ENCODE data around the gene CDH4.

The CDH4 gene

DNA sequence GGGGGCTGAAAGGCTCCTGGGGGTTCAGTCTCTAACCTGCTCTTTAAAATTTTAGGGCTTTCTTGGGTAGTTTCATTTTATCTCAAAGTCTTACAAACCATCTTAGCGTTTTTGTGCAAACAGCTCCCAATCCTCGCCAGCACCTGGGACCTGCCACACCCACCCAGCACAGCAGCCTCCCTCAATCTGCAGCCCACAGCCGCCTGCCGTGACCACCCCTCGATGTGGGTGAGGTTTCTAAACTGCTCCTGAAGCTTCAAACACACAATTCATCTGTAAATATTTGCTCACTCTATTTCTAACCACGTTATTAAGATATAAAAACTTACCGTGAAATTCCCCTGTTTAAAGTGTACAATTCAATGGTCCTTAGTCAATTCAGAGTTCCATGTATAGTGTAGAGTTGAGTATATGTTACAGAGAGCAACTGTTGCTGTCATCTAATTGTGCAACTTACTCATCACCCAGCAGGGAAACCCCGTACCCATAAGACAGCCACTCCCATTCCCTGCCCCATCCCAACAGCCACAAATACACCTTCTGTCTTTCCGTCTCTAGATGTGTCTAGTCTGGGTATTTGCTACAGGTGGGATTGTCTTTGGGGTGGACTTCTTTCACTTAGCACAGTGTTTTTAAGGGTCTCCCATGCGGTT lies 432.6 kb downstream of the CDH4 start:
- Histone ChIP-seq H3K36me3 (ENCODE audit: control insufficient read depth in 1 of 2, insufficient read depth in 2 of 2, low read length in 2 of 2) (no peaks in the 10 kb centered on the region), H3K4me1 (ENCODE audit: control insufficient read depth in 1 of 2, insufficient read depth in 2 of 2, low read length in 2 of 2) (no peaks in the 10 kb centered on the region), H3K27ac (ENCODE audit: low read depth, low read length) (no peak overlapping the region), H3K9ac (ENCODE audit: low read depth in 1 of 2, low read length in 2 of 2) (no peak overlapping the region), H3K4me3 (ENCODE audit: low read depth in 1 of 2, low read length in 2 of 2) (no peak overlapping the region), H3K27me3 (ENCODE audit: control insufficient read depth in 1 of 2, insufficient read depth in 2 of 2, low read length in 2 of 2) (no peaks in the 10 kb centered on the region), H3K9me3 (ENCODE audit: control insufficient read depth in 1 of 2, low read length in 2 of 2) (peaks cover 5 to 6% of the 10 kb centered on the region in 2 donors)

DNA sequence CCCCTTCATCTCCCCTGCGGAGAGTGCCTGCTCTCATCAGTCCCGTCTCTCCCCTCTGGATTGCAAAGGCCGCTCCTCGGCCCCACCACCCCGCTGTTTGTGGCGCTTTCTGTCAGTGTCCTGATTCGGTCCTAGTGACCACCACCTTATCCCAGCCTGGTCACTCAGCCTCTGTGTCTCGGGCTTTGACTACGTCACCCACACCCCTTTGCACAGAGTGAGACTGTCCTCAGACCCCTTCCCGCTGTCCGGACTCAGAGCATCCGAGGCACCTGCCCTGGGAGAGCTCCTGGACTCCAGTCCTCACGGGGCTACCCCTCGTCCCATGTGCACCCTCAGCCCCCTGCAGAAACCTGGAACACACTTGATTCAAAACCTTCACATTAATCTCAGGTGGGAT lies 433.4 kb downstream of the CDH4 start:
- peaks cover 5 to 6% of the 10 kb centered on the region in 2 donors for H3K9me3 ChIP-seq (ENCODE audit: control insufficient read depth in 1 of 2, low read length in 2 of 2)
- H3K9ac ChIP-seq (ENCODE audit: low read depth in 1 of 2, low read length in 2 of 2), result no peak overlapping the region
- no peak overlapping the region for H3K27ac ChIP-seq (ENCODE audit: low read depth, low read length)
- H3K36me3 ChIP-seq (ENCODE audit: control insufficient read depth in 1 of 2, insufficient read depth in 2 of 2, low read length in 2 of 2), result no peaks in the 10 kb centered on the region
- H3K4me1 ChIP-seq (ENCODE audit: control insufficient read depth in 1 of 2, insufficient read depth in 2 of 2, low read length in 2 of 2), result no peaks in the 10 kb centered on the region
- H3K4me3 ChIP-seq (ENCODE audit: low read depth in 1 of 2, low read length in 2 of 2), result no peak overlapping the region
- no peaks in the 10 kb centered on the region for H3K27me3 ChIP-seq (ENCODE audit: control insufficient read depth in 1 of 2, insufficient read depth in 2 of 2, low read length in 2 of 2)

DNA sequence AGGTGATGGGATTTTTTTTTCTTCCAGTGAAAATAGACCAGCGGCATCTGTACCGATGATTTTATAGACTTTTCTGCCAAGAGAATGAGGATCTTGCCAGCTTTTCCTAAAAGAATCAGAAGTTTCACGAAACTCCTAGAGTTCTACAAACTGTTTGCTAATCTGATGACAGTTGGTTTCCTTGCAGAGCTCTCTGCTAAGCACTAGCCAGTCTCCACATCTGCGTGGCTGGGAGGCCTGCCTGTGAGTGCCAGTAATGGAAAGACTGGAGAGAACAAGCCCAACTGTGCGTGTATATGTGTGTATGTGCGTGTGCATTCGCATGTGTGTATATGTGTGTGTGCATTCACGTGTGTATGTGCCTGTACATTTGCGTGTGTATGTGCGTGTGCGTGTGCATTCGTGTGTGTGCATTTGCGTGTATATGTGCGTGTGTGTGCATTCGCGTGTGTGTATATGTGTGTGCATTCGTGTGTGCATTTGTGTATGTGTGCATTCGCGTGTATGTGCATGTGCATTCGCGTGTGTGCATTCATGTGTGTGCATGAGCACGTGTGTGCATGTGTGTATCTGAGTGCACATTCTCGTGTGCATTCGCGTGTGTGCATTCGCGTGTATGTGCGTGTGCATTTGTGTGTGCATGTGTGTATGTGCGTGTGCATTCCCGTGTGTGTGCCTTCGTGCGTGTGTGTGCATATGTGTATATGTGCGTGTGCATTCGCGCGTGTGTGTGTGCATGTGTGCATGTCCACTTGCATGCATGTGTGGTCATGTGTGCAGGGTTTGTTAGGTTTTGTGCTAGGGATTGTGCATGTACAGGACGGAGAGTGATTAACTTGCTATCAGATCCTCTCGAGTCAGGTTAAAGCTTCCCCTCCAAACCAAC lies 434.2 kb downstream of the CDH4 start:
- Histone ChIP-seq H3K4me3 (ENCODE audit: low read depth in 1 of 2, low read length in 2 of 2) (no peak overlapping the region), H3K36me3 (ENCODE audit: control insufficient read depth in 1 of 2, insufficient read depth in 2 of 2, low read length in 2 of 2) (no peaks in the 10 kb centered on the region), H3K27me3 (ENCODE audit: control insufficient read depth in 1 of 2, insufficient read depth in 2 of 2, low read length in 2 of 2) (no peaks in the 10 kb centered on the region)

DNA sequence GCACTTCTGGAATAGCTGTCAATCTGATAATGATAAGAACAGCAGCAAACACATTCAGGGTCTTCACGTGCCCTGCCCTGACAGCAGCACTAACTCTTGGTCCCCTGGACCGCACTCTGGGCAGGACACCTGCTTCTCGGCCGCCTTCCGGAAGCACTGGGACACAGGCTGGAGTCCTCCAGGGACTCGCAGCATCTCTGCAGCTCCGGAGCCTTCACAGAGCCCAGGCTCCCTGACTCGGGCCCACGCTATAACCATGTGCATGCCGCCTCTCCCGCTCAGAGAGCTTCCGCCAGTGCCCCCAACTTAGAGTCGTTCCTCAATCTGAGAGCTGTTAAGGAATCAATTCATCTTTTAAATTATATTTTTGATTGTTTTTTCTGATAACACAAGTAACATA lies 436.4 kb downstream of the CDH4 start:
- no peak overlapping the region for H3K9ac ChIP-seq (ENCODE audit: low read depth in 1 of 2, low read length in 2 of 2)
- H3K27ac ChIP-seq (ENCODE audit: low read depth, low read length), result no peak overlapping the region
- no peak overlapping the region for H3K4me3 ChIP-seq (ENCODE audit: low read depth in 1 of 2, low read length in 2 of 2)
- no peaks in the 10 kb centered on the region for H3K4me1 ChIP-seq (ENCODE audit: control insufficient read depth in 1 of 2, insufficient read depth in 2 of 2, low read length in 2 of 2)
- H3K36me3 ChIP-seq (ENCODE audit: control insufficient read depth in 1 of 2, insufficient read depth in 2 of 2, low read length in 2 of 2), result no peaks in the 10 kb centered on the region
- H3K9me3 ChIP-seq (ENCODE audit: control insufficient read depth in 1 of 2, low read length in 2 of 2), result peaks cover 5 to 6% of the 10 kb centered on the region in 2 donors
- H3K27me3 ChIP-seq (ENCODE audit: control insufficient read depth in 1 of 2, insufficient read depth in 2 of 2, low read length in 2 of 2), result no peaks in the 10 kb centered on the region

More for the DNA sequence above, 434.2 kb downstream of the CDH4 start:
- Histone ChIP-seq H3K4me1 (ENCODE audit: control insufficient read depth in 1 of 2, insufficient read depth in 2 of 2, low read length in 2 of 2) (no peaks in the 10 kb centered on the region), H3K9ac (ENCODE audit: low read depth in 1 of 2, low read length in 2 of 2) (no peak overlapping the region), H3K9me3 (ENCODE audit: control insufficient read depth in 1 of 2, low read length in 2 of 2) (peaks cover 5 to 6% of the 10 kb centered on the region in 2 donors), H3K27ac (ENCODE audit: low read depth, low read length) (no peak overlapping the region)

DNA sequence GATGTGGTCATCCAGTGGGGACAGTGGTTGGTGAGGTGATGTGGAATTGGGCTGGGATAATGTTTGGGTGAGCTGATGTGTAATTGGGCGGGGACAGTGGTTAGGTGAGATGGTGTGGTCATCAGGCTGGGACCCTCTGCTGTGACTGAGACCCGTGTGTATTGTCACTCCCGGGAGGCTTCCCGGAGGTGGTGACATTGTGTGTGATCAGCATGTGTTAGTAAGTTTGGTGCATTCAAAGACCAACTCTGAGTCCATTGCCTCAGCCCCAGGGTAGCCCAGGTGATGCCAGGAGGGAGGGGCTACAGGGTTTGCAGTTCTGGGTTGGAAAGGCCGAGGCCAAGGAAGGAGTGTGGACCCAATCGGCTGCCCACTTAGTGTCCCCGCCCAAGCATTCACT lies 438.1 kb downstream of the CDH4 start:
- Histone ChIP-seq H3K36me3 (ENCODE audit: control insufficient read depth in 1 of 2, insufficient read depth in 2 of 2, low read length in 2 of 2) (no peaks in the 10 kb centered on the region), H3K4me1 (ENCODE audit: control insufficient read depth in 1 of 2, insufficient read depth in 2 of 2, low read length in 2 of 2) (no peaks in the 10 kb centered on the region), H3K27ac (ENCODE audit: low read depth, low read length) (no peak overlapping the region), H3K27me3 (ENCODE audit: control insufficient read depth in 1 of 2, insufficient read depth in 2 of 2, low read length in 2 of 2) (no peaks in the 10 kb centered on the region), H3K4me3 (ENCODE audit: low read depth in 1 of 2, low read length in 2 of 2) (no peak overlapping the region), H3K9me3 (ENCODE audit: control insufficient read depth in 1 of 2, low read length in 2 of 2) (peaks cover 5 to 6% of the 10 kb centered on the region in 2 donors), H3K9ac (ENCODE audit: low read depth in 1 of 2, low read length in 2 of 2) (no peak overlapping the region)

DNA sequence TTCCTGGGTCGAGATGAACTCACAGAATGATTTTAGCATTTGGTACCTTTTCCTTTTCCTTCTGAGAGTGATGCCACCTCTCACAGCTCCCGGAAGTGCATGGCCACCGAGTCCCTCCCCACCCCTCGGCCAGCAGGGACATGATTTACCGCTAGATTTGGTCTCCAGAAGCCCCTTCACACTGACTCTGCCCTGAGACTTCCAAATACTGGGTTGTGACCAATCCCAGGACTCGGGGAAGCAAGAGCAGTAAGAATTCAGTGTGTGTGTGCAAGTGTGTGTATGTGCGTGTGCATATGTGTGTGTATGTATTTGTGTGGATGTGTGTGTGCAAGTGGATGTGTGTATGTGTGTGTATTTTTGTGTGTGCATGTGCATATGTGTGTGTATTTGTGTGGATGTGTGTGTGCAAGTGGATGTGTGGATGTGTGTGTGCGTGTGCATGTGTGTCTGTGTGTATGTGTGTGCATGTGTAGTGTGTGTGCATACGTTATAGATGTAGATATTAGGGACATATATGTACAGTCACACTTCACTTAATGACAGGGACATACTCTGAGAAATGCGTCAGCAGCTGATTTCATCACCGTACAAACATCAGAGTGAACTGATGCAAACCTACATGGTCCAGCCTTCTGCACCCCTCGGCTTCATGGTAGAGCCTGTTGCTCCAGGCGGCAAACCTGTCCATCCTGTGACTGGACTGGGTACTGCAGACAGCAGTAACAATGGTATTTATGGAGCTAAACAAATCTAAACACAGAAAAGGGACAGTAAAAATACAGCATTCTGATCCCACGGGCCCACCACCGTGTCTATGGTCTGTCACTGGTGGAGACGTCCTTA lies 439.2 kb downstream of the CDH4 start:
- Histone ChIP-seq H3K4me1 (ENCODE audit: control insufficient read depth in 1 of 2, insufficient read depth in 2 of 2, low read length in 2 of 2) (no peaks in the 10 kb centered on the region), H3K4me3 (ENCODE audit: low read depth in 1 of 2, low read length in 2 of 2) (no peak overlapping the region), H3K27me3 (ENCODE audit: control insufficient read depth in 1 of 2, insufficient read depth in 2 of 2, low read length in 2 of 2) (no peaks in the 10 kb centered on the region), H3K9me3 (ENCODE audit: control insufficient read depth in 1 of 2, low read length in 2 of 2) (peaks cover 4% of the 10 kb centered on the region in 2 donors), H3K27ac (ENCODE audit: low read depth, low read length) (no peak overlapping the region), H3K9ac (ENCODE audit: low read depth in 1 of 2, low read length in 2 of 2) (no peak overlapping the region), H3K36me3 (ENCODE audit: control insufficient read depth in 1 of 2, insufficient read depth in 2 of 2, low read length in 2 of 2) (no peaks in the 10 kb centered on the region)

DNA sequence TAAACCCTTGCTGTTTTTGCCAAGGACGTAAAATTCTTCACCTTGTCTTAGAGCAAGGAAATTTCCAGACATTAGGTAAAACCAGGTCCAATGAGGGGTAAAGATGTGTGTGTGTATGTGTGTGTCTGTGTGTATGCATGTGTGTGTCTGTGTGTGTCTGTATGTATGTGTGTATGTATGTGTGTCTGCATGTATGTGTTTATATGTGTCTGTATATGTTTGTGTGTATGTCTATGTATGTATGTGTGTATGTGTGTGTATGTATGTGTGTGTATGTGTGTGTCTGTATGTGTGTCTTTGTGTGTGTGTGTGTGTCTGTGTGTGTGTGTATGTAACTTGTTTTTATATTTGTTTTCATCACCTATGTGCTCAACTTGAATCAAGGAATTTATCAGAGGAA lies 439.9 kb downstream of the CDH4 start:
- H3K4me1 ChIP-seq (ENCODE audit: control insufficient read depth in 1 of 2, insufficient read depth in 2 of 2, low read length in 2 of 2), result no peaks in the 10 kb centered on the region
- H3K27ac ChIP-seq (ENCODE audit: low read depth, low read length), result no peak overlapping the region
- no peak overlapping the region for H3K4me3 ChIP-seq (ENCODE audit: low read depth in 1 of 2, low read length in 2 of 2)
- H3K9ac ChIP-seq (ENCODE audit: low read depth in 1 of 2, low read length in 2 of 2), result no peak overlapping the region
- H3K36me3 ChIP-seq (ENCODE audit: control insufficient read depth in 1 of 2, insufficient read depth in 2 of 2, low read length in 2 of 2), result no peaks in the 10 kb centered on the region
- no peaks in the 10 kb centered on the region for H3K27me3 ChIP-seq (ENCODE audit: control insufficient read depth in 1 of 2, insufficient read depth in 2 of 2, low read length in 2 of 2)
- no peaks in the 10 kb centered on the region for H3K9me3 ChIP-seq (ENCODE audit: control insufficient read depth in 1 of 2, low read length in 2 of 2)

DNA sequence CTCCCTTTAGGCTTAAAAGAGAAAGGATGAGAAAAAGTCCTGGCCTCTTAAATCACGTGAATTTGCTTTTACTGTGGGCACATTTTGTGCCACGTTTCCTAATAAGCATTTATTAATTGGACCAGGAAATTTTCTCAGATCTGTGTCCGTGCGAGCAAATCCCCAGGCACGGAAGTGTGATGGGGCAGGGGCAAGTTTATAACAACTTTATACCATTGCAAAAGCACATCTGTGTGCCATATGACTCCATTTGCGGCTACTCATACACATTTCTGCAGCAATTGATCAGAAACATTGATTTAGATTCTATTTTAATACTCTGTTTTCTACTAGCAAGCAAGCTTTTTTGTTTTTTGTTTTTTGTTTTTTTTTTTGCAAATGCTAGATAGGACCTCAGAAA lies 440.4 kb downstream of the CDH4 start:
- no peaks in the 10 kb centered on the region for H3K27me3 ChIP-seq (ENCODE audit: control insufficient read depth in 1 of 2, insufficient read depth in 2 of 2, low read length in 2 of 2)
- H3K9ac ChIP-seq (ENCODE audit: low read depth in 1 of 2, low read length in 2 of 2), result no peak overlapping the region
- no peaks in the 10 kb centered on the region for H3K4me1 ChIP-seq (ENCODE audit: control insufficient read depth in 1 of 2, insufficient read depth in 2 of 2, low read length in 2 of 2)
- no peak overlapping the region for H3K27ac ChIP-seq (ENCODE audit: low read depth, low read length)
- H3K9me3 ChIP-seq (ENCODE audit: control insufficient read depth in 1 of 2, low read length in 2 of 2), result no peaks in the 10 kb centered on the region
- H3K36me3 ChIP-seq (ENCODE audit: control insufficient read depth in 1 of 2, insufficient read depth in 2 of 2, low read length in 2 of 2), result no peaks in the 10 kb centered on the region
- H3K4me3 ChIP-seq (ENCODE audit: low read depth in 1 of 2, low read length in 2 of 2), result no peak overlapping the region

DNA sequence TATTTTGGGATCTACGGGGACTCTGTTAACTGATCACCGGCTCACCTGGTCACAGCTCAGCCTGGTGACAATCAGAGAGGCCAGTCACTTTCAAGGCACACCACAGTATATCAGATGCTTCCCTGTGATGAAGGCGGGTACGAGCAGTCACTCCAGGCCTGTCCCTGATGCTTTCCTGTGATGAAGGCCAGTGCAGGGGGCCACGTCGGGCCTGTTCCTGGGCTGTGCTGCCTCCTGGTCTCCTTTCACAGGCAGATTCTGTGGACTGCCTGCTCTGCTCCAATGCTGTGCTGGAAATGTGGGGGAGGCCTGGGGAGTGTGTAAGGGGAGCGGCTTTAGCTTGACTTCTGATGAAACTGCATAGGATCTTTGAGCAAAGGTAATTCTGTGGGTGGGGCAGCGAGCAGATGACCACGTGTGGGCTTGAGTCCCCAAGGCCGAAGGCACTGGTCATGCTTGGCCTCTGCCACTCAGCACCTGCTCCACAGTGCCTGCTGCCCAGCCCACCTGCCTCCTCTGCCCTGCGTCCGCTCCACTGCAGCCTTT lies 441.1 kb downstream of the CDH4 start:
- no peak overlapping the region for H3K9ac ChIP-seq (ENCODE audit: low read depth in 1 of 2, low read length in 2 of 2)
- no peaks in the 10 kb centered on the region for H3K36me3 ChIP-seq (ENCODE audit: control insufficient read depth in 1 of 2, insufficient read depth in 2 of 2, low read length in 2 of 2)
- no peak overlapping the region for H3K27ac ChIP-seq (ENCODE audit: low read depth, low read length)
- H3K4me1 ChIP-seq (ENCODE audit: control insufficient read depth in 1 of 2, insufficient read depth in 2 of 2, low read length in 2 of 2), result no peaks in the 10 kb centered on the region
- H3K9me3 ChIP-seq (ENCODE audit: control insufficient read depth in 1 of 2, low read length in 2 of 2), result no peaks in the 10 kb centered on the region
- H3K4me3 ChIP-seq (ENCODE audit: low read depth in 1 of 2, low read length in 2 of 2), result no peak overlapping the region
- H3K27me3 ChIP-seq (ENCODE audit: control insufficient read depth in 1 of 2, insufficient read depth in 2 of 2, low read length in 2 of 2), result no peaks in the 10 kb centered on the region
